ENCODE results near the gene GRIN3A.

GRCh38 chr9:101751895-101752294 is 13.4 kb upstream of the GRIN3A start:
- TF ChIP-seq POLR2A (IDR thresholded peaks at IDR 0.05) (no peak), CTCF (IDR thresholded peaks at IDR 0.05) (no peak), EP300 (IDR thresholded peaks at IDR 0.05) (no peak), POLR2AphosphoS5 (IDR thresholded peaks at IDR 0.05) (no peak)
